Body of pancreas (tissue), 4 donors: ENCODE measurements around the gene GGA1.

Experiments
- POLR2A ChIP-seq, 3 donors: fragments of 450-650 bp; IDR thresholded peaks; one replicate each; pipeline ENCODE4 v1.6.1; 2016; ENCODE audit warnings: antibody characterized with exemption in 3 of 3, mild to moderate bottlenecking in 2 of 3
- TF ChIP-seq, protein P1 (sequence below), 7 experiments: fragments of 450-650 bp in 4 of 7; fragments of 200-600 bp in 3 of 7; sonication (generic) in 3 of 7; IDR thresholded peaks; one replicate each; pipeline ENCODE4 v1.5.1; 2016 to 2019; ENCODE audit warnings: antibody characterized with exemption in 7 of 7

DNA sequence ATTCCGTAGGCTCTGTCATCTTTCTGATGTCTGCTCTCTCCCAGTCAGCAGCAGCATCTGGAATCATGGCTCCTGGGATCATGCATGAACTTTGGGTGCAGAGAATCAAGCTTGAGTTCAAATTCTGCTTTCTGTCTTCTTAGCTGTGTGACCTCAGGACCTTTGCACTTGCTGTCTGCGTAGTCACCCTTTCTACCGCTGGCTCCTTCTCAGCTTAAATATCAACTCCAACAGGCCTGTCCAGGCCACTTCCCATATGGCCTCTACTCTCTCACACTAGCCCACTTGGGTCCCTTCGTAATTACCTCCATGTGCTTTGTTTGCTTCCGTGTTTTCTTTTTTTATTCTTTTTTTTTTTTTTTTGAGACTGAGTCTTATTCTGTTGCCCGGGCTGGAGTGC lies 4.6 kb upstream of the GGA1 start:
- TF ChIP-seq, protein P1, sequence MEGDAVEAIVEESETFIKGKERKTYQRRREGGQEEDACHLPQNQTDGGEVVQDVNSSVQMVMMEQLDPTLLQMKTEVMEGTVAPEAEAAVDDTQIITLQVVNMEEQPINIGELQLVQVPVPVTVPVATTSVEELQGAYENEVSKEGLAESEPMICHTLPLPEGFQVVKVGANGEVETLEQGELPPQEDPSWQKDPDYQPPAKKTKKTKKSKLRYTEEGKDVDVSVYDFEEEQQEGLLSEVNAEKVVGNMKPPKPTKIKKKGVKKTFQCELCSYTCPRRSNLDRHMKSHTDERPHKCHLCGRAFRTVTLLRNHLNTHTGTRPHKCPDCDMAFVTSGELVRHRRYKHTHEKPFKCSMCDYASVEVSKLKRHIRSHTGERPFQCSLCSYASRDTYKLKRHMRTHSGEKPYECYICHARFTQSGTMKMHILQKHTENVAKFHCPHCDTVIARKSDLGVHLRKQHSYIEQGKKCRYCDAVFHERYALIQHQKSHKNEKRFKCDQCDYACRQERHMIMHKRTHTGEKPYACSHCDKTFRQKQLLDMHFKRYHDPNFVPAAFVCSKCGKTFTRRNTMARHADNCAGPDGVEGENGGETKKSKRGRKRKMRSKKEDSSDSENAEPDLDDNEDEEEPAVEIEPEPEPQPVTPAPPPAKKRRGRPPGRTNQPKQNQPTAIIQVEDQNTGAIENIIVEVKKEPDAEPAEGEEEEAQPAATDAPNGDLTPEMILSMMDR (IDR thresholded peaks at IDR 0.05) = no peak
- no peak for TF ChIP-seq POLR2A (IDR thresholded peaks at IDR 0.05)
